K562 (cell line): ENCODE data around the gene UNC79. TPM values are rescaled to one million over a fixed set of nuclear protein-coding genes. Genes with fewer than 3 reads are reported as not detected.

Experiments
- ATAC-seq: fragments of 200-7000 bp; cut with Tn5 transposase; 3 replicates; pipeline ENCODE4 v1.9.1; 2020; ENCODE audit warnings: moderate library complexity
- BruUV-seq: library from RNA; stranded (reverse); fragments of 400-500 nt; replicated peaks from 2 replicates; lab custom pipeline; 2021; lab: Mats Ljungman, UMichigan
- CTCF ChIA-PET: fragments of 300-600 bp; formaldehyde crosslinking; extraction: SDS; loops from one replicate; lab custom pipeline; 2021; ENCODE audit warnings: low intra/inter-chr PET ratio; lab: Yijun Ruan, JAX
- POLR2A ChIA-PET: fragments of 300-600, 350-650 bp; sonication (Branson Sonifier 250); formaldehyde crosslinking; extraction: SDS; loops from one replicate; lab custom pipeline; 2021; ENCODE audit warnings: antibody characterized with exemption, inconsistent platforms; lab: Yijun Ruan, JAX
- DNase-seq, 4 experiments: peaks; one replicate each; pipeline versions ENCODE4 v3.0.0 to v3.0.0-alpha.2; 2011 to 2018; ENCODE audit warnings: low spot score in 3 of 4, mixed read lengths in 3 of 4; ENCODE audit errors: extremely low read depth in 1 of 4
- FAIRE-seq: peaks from 2 replicates; lab custom pipeline; 2011; peaks lifted over from hg19 to GRCh38; lab: Jason Lieb, UNC
- H2AFZ ChIP-seq: 2 replicates; pipeline ENCODE4 v1.6.0; 2011; ENCODE audit warnings: low read depth, low read length, control low read depth, inconsistent platforms
- H3K27ac ChIP-seq: fragments of 200-600 bp; 3 replicates; pipeline ENCODE4 v1.8.0; 2011; ENCODE audit warnings: low read depth, mild to moderate bottlenecking, control low read depth, inconsistent platforms, low read length, moderate library complexity, mixed read lengths; ENCODE audit errors: extremely low read depth
- H3K27me3 ChIP-seq, 2 experiments: fragments of 300-600 bp in 1 of 2; 2 replicates in 1 of 2; 3 replicates in 1 of 2; pipeline versions ENCODE4 v1.6.0 to v1.8.0; 2011; ENCODE audit warnings: inconsistent platforms in 2 of 2, low read length in 2 of 2, mild to moderate bottlenecking in 1 of 2, mixed read lengths in 1 of 2, moderate library complexity in 1 of 2; ENCODE audit not compliant: control insufficient read depth in 2 of 2, insufficient read depth in 2 of 2
- H3K36me3 ChIP-seq: fragments of 300-600 bp; 3 replicates; pipeline ENCODE4 v1.8.0; 2011; ENCODE audit warnings: mild to moderate bottlenecking, low read length, inconsistent platforms; ENCODE audit not compliant: control insufficient read depth, insufficient read depth
- H3K4me1 ChIP-seq, 2 experiments: fragments of 200-600 bp in 1 of 2; replicated peaks in 1 of 2; 2 replicates in 1 of 2; 3 replicates in 1 of 2; pipeline versions ENCODE4 v1.5.1 to v1.8.0; 2011; ENCODE audit warnings: inconsistent platforms in 2 of 2, low read length in 2 of 2, mild to moderate bottlenecking in 1 of 2, mixed read lengths in 1 of 2, moderate library complexity in 1 of 2; ENCODE audit not compliant: control insufficient read depth in 2 of 2, insufficient read depth in 2 of 2
- H3K4me2 ChIP-seq: 2 replicates; pipeline ENCODE4 v1.6.1; 2011; ENCODE audit warnings: low read length, control low read depth, inconsistent platforms, mixed read lengths; ENCODE audit not compliant: insufficient read depth
- H3K4me3 ChIP-seq: fragments of 200-600 bp; sonication (generic), shearing (Covaris generic); 2 replicates; pipeline ENCODE4 v1.5.1; 2016; ENCODE audit warnings: control low read depth, inconsistent platforms
- H3K79me2 ChIP-seq: fragments of 200-600 bp; 3 replicates; pipeline ENCODE4 v1.8.0; 2011; ENCODE audit warnings: low read length, inconsistent platforms; ENCODE audit not compliant: control insufficient read depth, insufficient read depth
- H3K9ac ChIP-seq, 2 experiments: 2 replicates each; pipeline versions ENCODE4 v1.6.0 to v1.6.1; 2011; ENCODE audit warnings: low read depth in 2 of 2, low read length in 2 of 2, control low read depth in 1 of 2, inconsistent platforms in 1 of 2, mild to moderate bottlenecking in 1 of 2, mixed read lengths in 1 of 2; ENCODE audit not compliant: insufficient read depth in 1 of 2
- H3K9me1 ChIP-seq: one replicate; pipeline ENCODE4 v1.6.0; 2011; ENCODE audit warnings: inconsistent platforms, mild to moderate bottlenecking, low read length, moderate library complexity; ENCODE audit not compliant: control insufficient read depth, insufficient read depth
- H3K9me3 ChIP-seq: replicated peaks from 2 replicates; pipeline ENCODE4 v1.5.1; 2011; ENCODE audit warnings: low read depth, low read length, inconsistent platforms; ENCODE audit not compliant: control insufficient read depth, insufficient read depth
- H4K20me1 ChIP-seq: replicated peaks from 2 replicates; pipeline ENCODE4 v1.6.1; 2011; ENCODE audit warnings: low read length, inconsistent platforms, mixed read lengths; ENCODE audit not compliant: control insufficient read depth, insufficient read depth
- ATF6 ChIP-seq: sonication (generic); formaldehyde crosslinking; IDR thresholded peaks from 2 replicates; pipeline ENCODE4 v1.4.0; 2020; ENCODE audit warnings: mild to moderate bottlenecking, missing genetic modification reagents
- NCOR1 ChIP-seq: fragments of 450-650 bp; IDR thresholded peaks from 2 replicates; pipeline ENCODE4 v1.6.1; 2016; ENCODE audit warnings: mild to moderate bottlenecking, moderate library complexity
- RBM25 ChIP-seq: fragments of 200-400 bp; formaldehyde crosslinking; IDR thresholded peaks from 2 replicates; pipeline ENCODE4 v1.6.1; 2018; ENCODE audit warnings: low read length, low read depth, moderate library complexity; ENCODE audit not compliant: severe bottlenecking
- TAF15 ChIP-seq: fragments of 200-400 bp; formaldehyde crosslinking; IDR thresholded peaks from 2 replicates; pipeline ENCODE4 v1.6.1; 2017; ENCODE audit warnings: mild to moderate bottlenecking, low read depth, low read length, moderate library complexity
- ZBED1 ChIP-seq: IDR thresholded peaks from 2 replicates; pipeline ENCODE4 v1.6.1; 2014
- ZNF764 ChIP-seq: fragments of 250-450 bp; sonication (Bioruptor Pico); IDR thresholded peaks from 2 replicates; pipeline ENCODE4 v1.4.0; 2020; ENCODE audit warnings: low read depth, mild to moderate bottlenecking, moderate library complexity
- WGBS: fragments of 100-300 bp; shearing (Covaris generic); methylation state at CpG from one replicate; pipeline ENCODE4 v1.1.6; 2016; ENCODE audit warnings: low coverage, mixed read lengths; ENCODE audit not compliant: insufficient coverage; ENCODE audit errors: missing lambda C conversion rate; 5-methylcytosine and 5-hydroxymethylcytosine counted together
- in situ Hi-C: fragments of 300-500 bp; cut with MboI; formaldehyde crosslinking; loops from 4 replicates; pipeline ENCODE4 v1.15.0; 2018; ENCODE audit warnings: inconsistent platforms, mixed read lengths
- intact Hi-C: fragments of 100-400 bp; cut with micrococcal nuclease; formaldehyde crosslinking; loops from 2 replicates; pipeline ENCODE4 v1.14.2; 2022
- polyA plus RNA-seq, 8 experiments: library from polyadenylated mRNA; depleted of rRNA in 4 of 8; stranded (reverse) in 5 of 8; unstranded in 3 of 8; fragments of >200 nt; fragmentation: Nextera tagmentation in 2 of 8; fragmentation: Illumina TruSeq in 1 of 8; extraction: Ambion mirVana in 2 of 8; extraction: Trizol in 1 of 8; gene quantifications; 2 replicates each; pipeline versions ENCODE4 v1.2.1 to v1.2.3, GENCODE V29; 2011 to 2014; ENCODE audit warnings: inconsistent platforms in 1 of 8, missing spikeins in 1 of 8
- total RNA-seq, 7 experiments: library from RNA; depleted of rRNA in 6 of 7; stranded (reverse); fragments of >200 nt in 6 of 7; fragmentation: Illumina TruSeq in 2 of 7; extraction: Trizol in 2 of 7; gene quantifications; 2 replicates each; pipeline versions ENCODE4 v1.2.1 to v1.2.3, GENCODE V29; 2011 to 2021; ENCODE audit warnings: low replicate concordance in 1 of 7
- TF ChIP-seq, protein P1 (sequence below): IDR thresholded peaks from 2 replicates; pipeline ENCODE4 v1.6.1; 2012; ENCODE audit warnings: low read depth, low read length, improper control_type of control experiment, borderline replicate concordance

Gene UNC79
- total and polyA plus RNA-seq, 9 of the 15 experiments (the other 6 are each of a cell fraction or from before 2014, with no cell fraction given) = under 0.01 to 0.04 (median 0.01) TPM; not detected in 6

DNA sequence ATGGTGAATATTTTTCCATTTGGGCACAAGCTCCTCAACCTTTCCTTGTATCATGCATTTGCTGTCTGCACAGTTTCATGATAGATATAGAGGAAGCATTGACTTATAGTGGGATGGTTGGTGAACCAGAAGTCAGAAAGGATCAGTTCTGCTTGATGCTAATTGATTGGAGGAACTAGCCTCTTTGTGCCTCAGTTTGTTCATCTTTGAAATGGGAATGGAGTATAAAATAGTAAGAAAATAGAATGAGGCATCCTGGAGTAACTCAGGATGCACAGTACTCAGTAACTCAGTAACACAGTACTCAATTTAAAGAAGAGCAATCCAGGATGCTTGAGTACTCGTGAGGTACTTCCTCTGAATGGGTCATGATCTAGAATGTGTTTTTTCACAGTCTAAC, 109.5 kb downstream of the UNC79 start:
- WGBS = 0% methylated on average over 1 of the region's 1 CpG
- in situ Hi-C loops = loop anchor here (5.0 kb wide), 1 partner anchor 298 kb away; no protein-coding TSS in a partner anchor
- peaks cover 0 to 4% of the 10 kb centered on the region in 2 experiments; a peak in 1 of 5 replicates for H3K27me3 ChIP-seq
- no peak for FAIRE-seq
- no peaks in the 10 kb centered on the region for H3K36me3 ChIP-seq
- no peaks in the 10 kb centered on the region for H3K4me1 ChIP-seq
- H3K79me2 ChIP-seq = no peaks in the 10 kb centered on the region
- ChIA-PET POLR2A (no interaction called here), CTCF (interaction anchor here (0.6 kb wide), 1 partner anchor 307 kb away, joined by 3 read pairs; no protein-coding TSS in a partner anchor)
- DNase-seq = no peak
- no peak overlapping the region for H3K9ac ChIP-seq
- H2AFZ ChIP-seq = no peak overlapping the region
- H3K9me3 ChIP-seq = no peaks in the 10 kb centered on the region
- H4K20me1 ChIP-seq = no peaks in the 10 kb centered on the region
- no TSS peak for BruUV-seq
- no peak overlapping the region for H3K27ac ChIP-seq
- H3K4me3 ChIP-seq = no peak overlapping the region
- intact Hi-C loops = no loop called here
- ATAC-seq = no peak
- H3K9me1 ChIP-seq = no peaks in the 10 kb centered on the region
- TF ChIP-seq ZBED1 = no peak
- TF ChIP-seq ZNF764 (CRISPR knock-in tag) = no peak
- TF ChIP-seq ATF6 (CRISPR knock-in tag) = no peak
- no peak for TF ChIP-seq TAF15
- peak; percentile 53 for TF ChIP-seq RBM25
- TF ChIP-seq NCOR1 = no peak
- TF ChIP-seq, protein P1, sequence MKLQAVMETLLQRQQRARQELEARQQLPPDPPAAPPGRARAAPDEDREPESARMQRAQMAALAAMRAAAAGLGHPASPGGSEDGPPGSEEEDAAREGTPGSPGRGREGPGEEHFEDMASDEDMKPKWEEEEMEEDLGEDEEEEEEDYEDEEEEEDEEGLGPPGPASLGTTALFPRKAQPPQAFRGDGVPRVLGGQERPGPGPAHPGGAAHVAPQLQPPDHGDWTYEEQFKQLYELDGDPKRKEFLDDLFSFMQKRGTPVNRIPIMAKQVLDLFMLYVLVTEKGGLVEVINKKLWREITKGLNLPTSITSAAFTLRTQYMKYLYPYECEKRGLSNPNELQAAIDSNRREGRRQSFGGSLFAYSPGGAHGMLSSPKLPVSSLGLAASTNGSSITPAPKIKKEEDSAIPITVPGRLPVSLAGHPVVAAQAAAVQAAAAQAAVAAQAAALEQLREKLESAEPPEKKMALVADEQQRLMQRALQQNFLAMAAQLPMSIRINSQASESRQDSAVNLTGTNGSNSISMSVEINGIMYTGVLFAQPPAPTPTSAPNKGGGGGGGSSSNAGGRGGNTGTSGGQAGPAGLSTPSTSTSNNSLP = no peak
- no peak overlapping the region for H3K4me2 ChIP-seq
